Measurements from ENCODE around the gene GAB2. TPM values are rescaled to one million over a fixed set of nuclear protein-coding genes. Genes with fewer than 3 reads are reported as not detected.

GAB2 gene
- total and polyA plus RNA-seq, 12 donors = 2.4 to 22.4 (median 16.2) TPM

Other genes starting within 250 kb of the GAB2 start
- 10 to 100 TPM; 17.0 to 32.9 (median 28.3) TPM for gene KCTD21, start 229.2 kb downstream of the GAB2 start, total RNA-seq
- 10 to 100 TPM in 2 of 3 donors, 1 to 10 TPM in 1; 9.3 to 54.0 (median 11.7) TPM for gene KCTD21, start 229.2 kb downstream of the GAB2 start, polyA plus RNA-seq
- gene USP35, start 228.9 kb downstream of the GAB2 start, total RNA-seq = 10 to 100 TPM; 13.6 to 47.9 (median 34.0) TPM
- 10 to 100 TPM; 16.5 to 75.9 (median 30.1) TPM for gene USP35, start 228.9 kb downstream of the GAB2 start, polyA plus RNA-seq
- 10 to 100 TPM in 8 of 9 donors, 1 to 10 TPM in 1; 8.4 to 31.4 (median 20.3) TPM for gene NARS2, start 157.0 kb upstream of the GAB2 start, total RNA-seq
- gene NARS2, start 157.0 kb upstream of the GAB2 start, polyA plus RNA-seq = 10 to 100 TPM; 18.2 to 33.3 (median 24.9) TPM

All from adrenal gland (tissue), 12 donors.